CD14-positive monocyte (primary cell): ENCODE measurements around the gene FMO1. TPM values are rescaled to one million over a fixed set of nuclear protein-coding genes. Genes with fewer than 3 reads are reported as not detected.

ENCODE experiments used
- DNase-seq, 3 donors: peaks; one replicate each; pipeline ENCODE4 v3.0.0-alpha.2; 2011 to 2022
- H2AFZ ChIP-seq: 2 replicates; pipeline ENCODE4 v1.6.0; 2012; ENCODE audit warnings: mild to moderate bottlenecking, low read depth, low read length, inconsistent platforms; ENCODE audit not compliant: insufficient read depth, poor library complexity, severe bottlenecking
- H3K27ac ChIP-seq, 2 donors: 1 replicate in 1 of 2; 2 replicates in 1 of 2; pipeline ENCODE4 v1.5.1; 2012 to 2013; ENCODE audit warnings: low read length in 2 of 2, control low read depth in 1 of 2, inconsistent platforms in 1 of 2, low read depth in 1 of 2, mild to moderate bottlenecking in 1 of 2
- H3K27me3 ChIP-seq, 2 donors: one replicate each; pipeline versions ENCODE4 v1.6.0 to v1.6.1; 2011 to 2013; ENCODE audit warnings: low read length in 2 of 2; ENCODE audit not compliant: control insufficient read depth in 2 of 2, insufficient read depth in 2 of 2
- H3K36me3 ChIP-seq, 2 donors: replicated peaks in 1 of 2; 1 replicate in 1 of 2; 2 replicates in 1 of 2; pipeline versions ENCODE4 v1.5.1 to v1.6.1; 2012 to 2013; ENCODE audit warnings: low read length in 2 of 2, control low read depth in 1 of 2, inconsistent platforms in 1 of 2, mild to moderate bottlenecking in 1 of 2; ENCODE audit not compliant: insufficient read depth in 2 of 2, control insufficient read depth in 1 of 2
- H3K4me1 ChIP-seq, 2 donors: 1 replicate in 1 of 2; 2 replicates in 1 of 2; pipeline versions ENCODE4 v1.5.1 to v1.6.1; 2012 to 2013; ENCODE audit warnings: low read length in 2 of 2, control low read depth in 1 of 2, inconsistent platforms in 1 of 2, mild to moderate bottlenecking in 1 of 2, moderate library complexity in 1 of 2; ENCODE audit not compliant: insufficient read depth in 2 of 2, control insufficient read depth in 1 of 2
- H3K4me2 ChIP-seq: replicated peaks from 2 replicates; pipeline ENCODE3; 2012; ENCODE audit warnings: low read length, moderate library complexity, mild to moderate bottlenecking; ENCODE audit not compliant: poor library complexity, severe bottlenecking; ENCODE audit errors: extremely low read depth
- H3K4me3 ChIP-seq, 3 experiments: fragments of 200-600 bp in 1 of 3; sonication (generic) in 1 of 3; replicated peaks in 1 of 3; 1 replicate in 2 of 3; 2 replicates in 1 of 3; pipeline ENCODE4 v1.5.1; 2011 to 2013; ENCODE audit warnings: low read length in 3 of 3, mild to moderate bottlenecking in 3 of 3, control low read depth in 2 of 3, low read depth in 2 of 3, inconsistent platforms in 1 of 3, moderate library complexity in 1 of 3
- H3K79me2 ChIP-seq: 2 replicates; pipeline ENCODE4 v1.6.0; 2012; ENCODE audit warnings: mild to moderate bottlenecking, control low read depth, inconsistent platforms, low read length, moderate library complexity; ENCODE audit not compliant: insufficient read depth
- H3K9ac ChIP-seq: 2 replicates; pipeline ENCODE4 v1.6.0; 2017; ENCODE audit warnings: low read length, mild to moderate bottlenecking; ENCODE audit not compliant: insufficient read depth, poor library complexity, severe bottlenecking
- H3K9me3 ChIP-seq, 2 donors: replicated peaks in 1 of 2; 1 replicate in 1 of 2; 2 replicates in 1 of 2; pipeline versions ENCODE4 v1.5.1 to v1.6.1; 2012 to 2013; ENCODE audit warnings: low read length in 2 of 2, control low read depth in 1 of 2; ENCODE audit not compliant: control insufficient read depth in 1 of 2, insufficient read depth in 1 of 2
- H4K20me1 ChIP-seq: 2 replicates; pipeline ENCODE4 v1.6.0; 2012; ENCODE audit warnings: mild to moderate bottlenecking, low read length, control low read depth, moderate library complexity; ENCODE audit not compliant: insufficient read depth
- H3K27ac Mint-ChIP-seq, 7 donors: one replicate each; pipeline ENCODE4 v1.8.0; 2020; ENCODE audit warnings: mild to moderate bottlenecking in 7 of 7, mixed read lengths in 7 of 7, moderate library complexity in 6 of 7, inconsistent platforms in 2 of 7
- H3K27me3 Mint-ChIP-seq, 3 donors: one replicate each; pipeline ENCODE4 v1.8.0; 2021 to 2022; ENCODE audit warnings: low read depth in 3 of 3, mild to moderate bottlenecking in 3 of 3, mixed read lengths in 3 of 3, moderate library complexity in 3 of 3, inconsistent platforms in 1 of 3
- H3K36me3 Mint-ChIP-seq, 2 donors: one replicate each; pipeline ENCODE4 v1.8.0; 2020; ENCODE audit warnings: mixed read lengths in 2 of 2, inconsistent platforms in 1 of 2, mild to moderate bottlenecking in 1 of 2
- H3K4me1 Mint-ChIP-seq: one replicate; pipeline ENCODE4 v1.8.0; 2020; ENCODE audit warnings: mild to moderate bottlenecking, mixed read lengths
- H3K4me3 Mint-ChIP-seq, 2 donors: one replicate each; pipeline ENCODE4 v1.8.0; 2020; ENCODE audit warnings: mild to moderate bottlenecking in 2 of 2, mixed read lengths in 2 of 2, moderate library complexity in 1 of 2
- H3K9me3 Mint-ChIP-seq, 7 donors: one replicate each; pipeline ENCODE4 v1.8.0; 2020 to 2022; ENCODE audit warnings: mixed read lengths in 7 of 7, mild to moderate bottlenecking in 6 of 7, moderate library complexity in 6 of 7, inconsistent platforms in 2 of 7
- CTCF ChIP-seq: fragments of 200-600 bp; IDR thresholded peaks from one replicate; pipeline ENCODE4 v1.8.0; 2022; ENCODE audit warnings: antibody characterized with exemption, mild to moderate bottlenecking
- WGBS: methylation state at CpG from one replicate; pipeline ENCODE4 v1.1.5; 2013; ENCODE audit warnings: missing lambda C conversion rate; ENCODE audit not compliant: insufficient coverage; 5-methylcytosine and 5-hydroxymethylcytosine counted together
- intact Hi-C, 2 donors: fragments of 100-400 bp; cut with micrococcal nuclease; formaldehyde crosslinking; loops; one replicate each; pipeline versions ENCODE4 v1.15.0 to v1.15.1; 2023
- polyA plus RNA-seq, 3 donors: library from polyadenylated mRNA; depleted of rRNA in 1 of 3; unstranded in 2 of 3; stranded (reverse) in 1 of 3; fragments of 300-500 nt in 2 of 3; fragments of >200 nt in 1 of 3; fragmentation: Illumina TruSeq in 2 of 3; gene quantifications; 1 replicate in 2 of 3; 2 replicates in 1 of 3; pipeline ENCODE4 v1.2.3, GENCODE V29; 2012 to 2021
- small RNA-seq: library from RNA; depleted of rRNA; stranded (forward); fragments of <200 nt; gene quantifications from one replicate; pipeline ENCODE3, GENCODE V24; 2012; ENCODE audit warnings: low read depth; ENCODE audit not compliant: insufficient read length

FMO1 gene
- polyA plus RNA-seq, 3 donors = not detected

- Histone ChIP-seq H3K4me3 (no peak overlapping the region), H3K9ac (no peak overlapping the region), H3K4me1 (no peaks in the 10 kb centered on the region), H3K79me2 (no peaks in the 10 kb centered on the region), H3K27ac (no peak overlapping the region), H4K20me1 (no peaks in the 10 kb centered on the region), H3K27me3 (no peaks in the 10 kb centered on the region), H3K36me3 (no peaks in the 10 kb centered on the region), H3K4me2 (no peak overlapping the region), H2AFZ (no peak overlapping the region), H3K9me3 (no peaks in the 10 kb centered on the region)
- peaks cover 0 to 5% (median 0%) of the 10 kb centered on the region in 3 donors for H3K27me3 Mint-ChIP-seq
- no peak for DNase-seq
- H3K9me3 Mint-ChIP-seq = no peaks in the 10 kb centered on the region
- TF ChIP-seq CTCF = no peak
- no CpG with 5 or more reads among the region's 1 CpG for WGBS
- intact Hi-C loops = no loop called here
- no peaks in the 10 kb centered on the region for H3K4me1 Mint-ChIP-seq
- peaks cover 3 to 6% of the 10 kb centered on the region in 2 donors for H3K36me3 Mint-ChIP-seq
- H3K4me3 Mint-ChIP-seq = no peak overlapping the region
- H3K27ac Mint-ChIP-seq = no peak overlapping the region
Observed at GRCh38 chr1:171334024-171334640, 85.8 kb downstream of the FMO1 start.

Small RNA genes within 50 kb of the gene (small RNA-seq; reads per million reads assigned to genes)
- not detected for gene RF00019

Other genes with a start within 250 kb of the FMO1 start
- gene FMO3, start 157.6 kb upstream of the FMO1 start, polyA plus RNA-seq = not detected
- not detected for gene FMO2, start 63.2 kb upstream of the FMO1 start, polyA plus RNA-seq
- 1 to 10 TPM; 1.3 to 1.9 (median 1.6) TPM for gene FMO4, start 65.7 kb downstream of the FMO1 start, polyA plus RNA-seq
- 10 to 100 TPM; 13.8 to 69.1 (median 15.6) TPM for gene PRRC2C, start 237.0 kb downstream of the FMO1 start, polyA plus RNA-seq